Measurements from ENCODE around the gene RAP2A.

The RAP2A gene

GRCh38 chr13:97433727-97434396 lies at the start of gene RAP2A:
Gene RAP2A (plus strand): TSS chr13:97434169. CDS start chr13:97434471, 302 bp downstream.
- peak; percentile 92 for DNase-seq

GRCh38 chr13:97384371-97384770 lies 49.6 kb upstream of the RAP2A start:
- DNase-seq, result no peak

- DNase-seq, result no peak
Observed at GRCh38 chr13:97385146-97385545, 48.8 kb upstream of the RAP2A start.

- DNase-seq, result no peak
Observed at GRCh38 chr13:97385854-97386253, 48.1 kb upstream of the RAP2A start.

- DNase-seq, result peak; percentile 65
Observed at GRCh38 chr13:97386801-97387484, 47.0 kb upstream of the RAP2A start.

- no peak for DNase-seq
Observed at GRCh38 chr13:97387485-97387839, 46.5 kb upstream of the RAP2A start.

- no peak for DNase-seq
Observed at GRCh38 chr13:97387890-97388289, 46.1 kb upstream of the RAP2A start.

GRCh38 chr13:97388373-97388772 lies 45.6 kb upstream of the RAP2A start:
- no peak for DNase-seq

GRCh38 chr13:97390941-97391600 lies 42.9 kb upstream of the RAP2A start:
- no peak for DNase-seq

- DNase-seq, result no peak
Observed at GRCh38 chr13:97392020-97392419, 41.9 kb upstream of the RAP2A start.

GRCh38 chr13:97394542-97394941 lies 39.4 kb upstream of the RAP2A start:
- DNase-seq, result no peak

- no peak for DNase-seq
Observed at GRCh38 chr13:97395447-97396136, 38.4 kb upstream of the RAP2A start.

GRCh38 chr13:97397267-97397666 lies 36.7 kb upstream of the RAP2A start:
- DNase-seq, result no peak

- DNase-seq, result no peak
Observed at GRCh38 chr13:97401421-97401820, 32.5 kb upstream of the RAP2A start.

GRCh38 chr13:97403893-97404750 lies 29.8 kb upstream of the RAP2A start:
- DNase-seq, result no peak

- DNase-seq, result no peak
Observed at GRCh38 chr13:97407540-97407939, 26.4 kb upstream of the RAP2A start.

- DNase-seq, result no peak
Observed at GRCh38 chr13:97408938-97409337, 25.0 kb upstream of the RAP2A start.

- DNase-seq, result no peak
Observed at GRCh38 chr13:97411984-97412383, 22.0 kb upstream of the RAP2A start.

GRCh38 chr13:97413694-97414093 lies 20.3 kb upstream of the RAP2A start:
- DNase-seq, result no peak

GRCh38 chr13:97414392-97414791 lies 19.6 kb upstream of the RAP2A start:
- no peak for DNase-seq

- DNase-seq, result no peak
Observed at GRCh38 chr13:97417698-97418097, 16.3 kb upstream of the RAP2A start.

All from activated CD8-positive, alpha-beta memory T cell treated with anti-CD3 and anti-CD28 coated beads for 24 hours (primary cell).